ENCODE measurements around the gene ENTPD6.
"Not testable (repeated sequence)": the region's sequence is repeated elsewhere in the genome, so short reads cannot be mapped to it uniquely, and the experiment has no call there.

The ENTPD6 gene

DNA sequence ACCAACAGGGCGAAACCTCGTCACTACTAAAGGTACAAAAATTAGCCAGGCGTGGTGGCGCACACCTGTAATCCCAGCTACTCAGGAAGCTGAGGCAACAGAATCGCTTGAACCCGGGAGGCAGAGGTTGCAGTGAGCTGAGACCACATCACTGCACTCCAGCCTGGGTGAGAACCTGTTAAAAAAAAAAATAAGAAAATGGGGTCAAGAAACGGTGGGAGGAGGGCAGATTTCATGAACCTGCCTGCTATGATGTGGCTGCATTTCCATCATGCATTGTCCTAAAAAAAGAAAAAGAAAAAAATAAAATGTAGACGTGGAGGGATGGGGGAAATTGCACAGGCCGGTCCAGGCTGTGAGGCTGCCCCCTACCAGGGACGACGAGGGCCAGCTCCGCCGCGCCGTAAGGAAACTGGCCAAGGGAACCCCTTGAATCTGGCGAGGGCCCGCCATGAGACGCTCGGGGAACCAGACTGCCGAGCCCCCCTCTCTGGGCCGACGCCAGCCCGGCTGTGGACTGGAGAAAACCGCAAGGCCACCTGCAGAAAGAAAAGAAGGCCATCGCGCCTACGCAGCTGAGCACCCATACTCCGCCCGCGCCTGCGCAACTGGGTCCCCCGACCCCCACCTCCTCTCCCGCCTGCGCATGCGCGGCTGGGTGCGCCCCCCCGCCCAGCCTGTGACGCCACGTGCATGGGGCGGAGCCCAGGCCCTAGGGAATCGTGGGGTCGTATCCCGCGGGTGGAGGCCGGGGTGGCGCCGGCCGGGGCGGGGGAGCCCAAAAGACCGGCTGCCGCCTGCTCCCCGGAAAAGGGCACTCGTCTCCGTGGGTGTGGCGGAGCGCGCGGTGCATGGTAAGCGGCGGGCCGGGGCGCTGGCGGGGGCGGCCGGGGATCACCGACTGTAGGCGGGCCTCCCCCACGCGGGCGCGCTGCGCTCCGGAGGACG is at the start of gene ENTPD6:
ENTPD6 (plus strand) TSS at position 699 of the 948 bp plus-strand sequence. CDS start 10,825 bp downstream, outside the sequence.
- DNase-seq (ENCODE audit: low read depth in 2 of 2), result peak; percentile 88 to 89

DNA sequence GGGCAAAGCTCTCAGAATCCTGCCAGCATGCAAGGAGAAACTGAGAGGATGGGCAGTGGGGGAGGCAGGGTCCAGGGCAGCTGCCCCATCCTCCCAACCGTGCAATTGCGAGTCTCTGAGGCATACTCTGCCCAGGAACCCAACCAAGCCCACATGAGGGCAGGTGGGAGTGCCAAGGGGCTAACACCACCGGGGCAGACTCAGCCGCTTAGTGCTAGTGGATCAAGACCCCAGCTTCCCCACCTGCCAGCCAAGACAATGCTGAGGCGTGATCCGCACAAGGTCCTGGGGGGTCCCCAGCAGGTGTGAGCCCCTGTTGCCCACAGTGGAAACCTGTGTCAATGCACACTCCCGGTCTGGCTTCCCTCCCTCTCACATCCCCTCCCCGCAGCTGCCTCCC is 48.5 kb upstream of the ENTPD6 start:
- DNase-seq (ENCODE audit: low read depth in 2 of 2), result no peak

DNA sequence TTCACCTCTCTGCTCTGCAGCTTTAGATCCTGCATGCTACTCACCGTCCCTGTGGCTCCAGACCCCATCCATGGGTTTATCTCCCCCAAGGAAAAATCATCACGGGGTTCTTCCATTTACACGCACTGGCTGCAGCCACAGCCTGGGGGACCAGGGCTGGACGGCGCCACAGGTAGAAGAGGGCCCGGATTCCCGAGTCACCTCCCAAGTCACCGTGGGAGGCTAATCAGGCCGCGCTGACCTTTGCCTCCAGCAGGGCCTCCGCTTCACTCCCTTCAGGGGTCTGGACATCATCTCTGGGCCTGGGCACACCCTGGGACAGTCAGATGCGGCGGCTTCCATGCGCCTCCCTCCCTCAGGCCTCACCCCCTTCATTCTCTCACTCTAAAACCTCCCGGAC is 47.8 kb upstream of the ENTPD6 start:
- DNase-seq (ENCODE audit: low read depth in 2 of 2), result no peak

DNA sequence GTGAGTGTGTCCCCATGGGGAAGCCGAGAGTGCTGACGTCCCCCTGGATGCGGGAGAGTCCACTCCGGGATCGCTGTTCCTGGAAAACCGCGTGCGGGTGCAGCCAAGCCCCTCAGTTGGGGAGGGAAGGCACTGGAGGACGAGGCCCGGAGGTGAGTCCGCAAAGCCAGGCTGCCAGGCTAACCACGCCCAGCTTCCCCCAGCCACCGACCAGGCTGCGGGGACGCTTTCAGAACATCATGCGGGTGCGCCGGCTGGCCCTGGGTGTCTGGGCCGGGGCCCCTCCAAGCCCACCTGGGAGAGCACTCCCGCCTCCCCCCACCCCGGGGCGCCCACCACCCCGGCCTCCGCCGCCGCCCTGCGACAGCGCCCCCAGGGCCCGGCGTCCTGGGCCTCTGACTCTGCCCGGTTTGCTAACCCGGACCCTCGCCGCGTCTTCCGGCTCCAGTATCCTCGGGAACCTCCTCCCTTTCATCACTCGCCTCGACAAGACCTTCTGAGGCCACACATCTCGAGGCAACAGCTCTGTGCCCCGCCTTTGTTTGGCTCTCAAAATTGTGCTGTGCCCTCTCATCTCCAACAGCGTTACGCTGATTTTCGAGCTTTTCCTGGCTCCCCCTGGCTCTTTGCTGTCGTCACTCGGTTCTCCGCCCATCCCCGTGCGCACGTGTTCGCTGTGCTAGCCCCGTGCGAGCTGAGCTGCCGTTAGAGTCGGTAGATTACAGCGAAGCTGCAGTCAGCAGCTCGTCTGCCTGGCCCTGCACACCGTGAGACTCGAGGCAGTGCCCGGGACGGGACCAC is 47.1 kb upstream of the ENTPD6 start:
- peak; percentile 8 to 25 for DNase-seq (ENCODE audit: low read depth in 2 of 2)

DNA sequence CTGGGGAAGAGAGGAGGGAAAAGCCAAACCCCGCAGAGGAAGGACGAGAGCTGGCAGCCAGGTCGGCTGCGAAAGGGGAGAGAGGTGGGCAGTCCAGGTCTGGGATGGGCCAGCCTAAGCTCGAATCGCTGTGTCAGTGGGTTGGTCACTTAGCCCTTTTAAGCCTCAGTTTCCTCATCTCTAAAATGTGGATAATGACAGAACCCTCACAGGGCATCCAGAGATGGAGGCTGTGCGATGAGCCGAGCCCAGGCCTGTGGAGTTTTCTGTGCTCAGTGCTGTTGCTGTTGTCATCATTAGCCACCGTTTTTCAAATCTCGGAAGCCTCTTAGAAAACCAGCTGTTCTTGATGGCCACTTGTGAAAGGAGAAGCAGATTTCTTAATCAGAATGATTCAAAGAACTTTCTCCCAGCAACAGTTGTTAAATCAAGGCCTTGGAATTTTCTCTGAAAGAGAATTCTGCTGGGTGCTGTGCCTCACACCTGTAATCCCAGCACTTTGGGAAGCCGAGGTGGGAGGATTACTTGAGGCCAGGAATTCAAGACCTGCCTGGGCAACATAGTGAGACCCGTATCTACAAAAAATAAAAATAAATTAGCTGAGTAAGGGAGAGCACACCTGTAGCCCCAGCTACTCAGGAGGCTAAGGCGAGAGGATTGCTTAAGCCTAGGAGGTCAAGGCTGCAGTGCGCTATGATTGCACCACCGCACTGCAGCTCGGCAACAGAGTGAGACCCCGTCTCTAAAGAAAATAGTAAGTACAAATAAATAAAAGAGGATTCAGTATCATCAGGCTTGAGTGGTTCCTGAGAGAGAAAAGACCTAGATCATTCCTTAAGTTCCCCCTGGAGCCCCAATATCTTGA is 46.3 kb upstream of the ENTPD6 start:
- no peak for DNase-seq (ENCODE audit: low read depth in 2 of 2)

DNA sequence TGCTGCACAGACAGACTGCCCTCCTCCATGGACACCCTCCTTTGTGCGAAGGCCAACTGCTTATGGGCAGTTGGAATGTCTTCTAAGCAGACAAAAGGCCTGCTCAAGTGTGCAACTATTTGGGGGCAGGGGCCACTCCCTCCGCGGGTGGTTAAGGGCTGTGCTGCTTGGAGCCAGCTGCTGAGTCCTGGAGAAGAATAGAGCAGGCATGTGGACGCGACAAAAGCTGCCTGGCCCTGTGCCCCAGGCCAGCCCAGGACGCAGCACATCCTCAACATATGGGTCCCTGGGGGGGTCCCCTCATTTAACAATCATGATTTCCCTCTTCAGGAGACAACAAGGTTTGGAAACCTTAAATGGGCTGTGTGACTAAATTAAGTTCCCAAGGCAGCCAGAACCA is 45.5 kb upstream of the ENTPD6 start:
- no peak for DNase-seq (ENCODE audit: low read depth in 2 of 2)

DNA sequence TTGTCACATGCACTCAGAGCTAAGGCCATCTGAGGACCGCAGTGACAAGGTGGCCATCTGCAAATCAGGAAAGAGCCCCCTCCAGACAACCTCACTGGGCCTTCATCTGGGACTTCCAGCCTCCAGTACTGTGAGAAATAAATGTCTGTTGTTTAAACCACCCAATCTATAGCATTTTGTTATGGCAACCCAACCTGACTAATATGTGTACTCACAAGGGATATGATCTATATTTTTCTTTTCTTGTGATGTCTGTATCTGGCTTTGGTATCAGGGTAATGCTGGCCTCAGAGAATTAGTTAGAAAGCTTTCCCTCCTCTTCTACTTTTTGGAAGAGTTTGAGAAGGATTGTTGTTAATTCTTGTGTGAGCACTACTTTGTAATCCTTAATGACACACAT is 37.5 kb upstream of the ENTPD6 start:
- no peak for DNase-seq (ENCODE audit: low read depth in 2 of 2)

DNA sequence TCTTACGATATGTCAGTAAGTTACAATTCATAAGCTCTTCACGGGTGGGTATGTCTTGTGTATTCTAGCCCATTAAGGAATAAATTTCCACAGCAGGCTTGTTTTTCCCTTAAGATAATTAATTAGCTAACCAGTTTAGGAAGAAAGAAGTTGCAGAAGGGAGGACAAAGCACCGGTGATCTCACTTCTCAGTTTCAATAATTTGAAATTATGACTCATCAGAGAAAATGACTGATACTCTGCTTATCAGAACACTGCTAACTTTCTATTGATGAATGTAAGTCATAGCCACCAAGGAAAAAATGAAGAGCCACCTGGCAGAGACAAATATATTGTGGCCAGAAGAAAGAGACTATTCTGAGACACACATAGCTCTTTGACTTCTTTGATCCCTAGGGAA is 35.0 kb upstream of the ENTPD6 start:
- no peak for DNase-seq (ENCODE audit: low read depth in 2 of 2)

DNA sequence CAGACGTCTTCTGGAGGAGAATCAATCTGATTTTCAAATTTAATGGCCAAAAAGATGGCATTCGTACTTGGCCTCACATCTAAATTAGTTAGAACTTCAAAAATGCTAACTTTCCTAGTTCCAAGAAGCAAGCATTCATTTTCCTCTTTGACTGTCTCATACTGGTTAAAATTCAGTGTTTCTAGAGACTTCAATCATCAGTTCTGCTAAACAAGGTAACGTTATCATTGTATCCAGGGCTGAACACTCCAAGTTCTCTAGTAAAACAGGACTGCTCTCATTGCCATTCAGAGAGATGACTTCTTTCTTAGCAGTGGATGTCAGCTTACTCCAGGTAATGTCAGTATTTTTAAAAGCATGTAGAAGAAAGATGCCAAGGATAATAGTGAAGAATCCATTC is 34.6 kb upstream of the ENTPD6 start:
- no peak for DNase-seq (ENCODE audit: low read depth in 2 of 2)

DNA sequence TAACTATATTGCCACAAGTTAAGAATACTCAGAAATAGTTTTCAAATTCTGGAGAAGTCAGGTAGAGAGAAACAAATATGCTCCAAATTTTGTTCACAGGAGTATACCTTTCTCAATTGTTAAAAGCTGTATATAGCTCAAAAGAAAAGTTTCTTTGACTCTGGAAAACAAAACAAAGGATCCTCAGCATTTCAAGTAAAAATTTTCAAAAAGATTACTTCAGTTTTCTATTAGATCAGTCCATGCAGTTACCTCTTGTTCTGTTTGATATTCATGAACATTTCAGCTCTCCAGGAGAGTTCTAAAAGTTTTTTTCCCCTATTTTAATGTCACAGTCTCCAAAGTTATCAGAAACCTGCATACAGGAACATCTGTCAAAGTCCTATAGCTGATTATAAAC is 30.4 kb upstream of the ENTPD6 start:
- no peak for DNase-seq (ENCODE audit: low read depth in 2 of 2)

DNA sequence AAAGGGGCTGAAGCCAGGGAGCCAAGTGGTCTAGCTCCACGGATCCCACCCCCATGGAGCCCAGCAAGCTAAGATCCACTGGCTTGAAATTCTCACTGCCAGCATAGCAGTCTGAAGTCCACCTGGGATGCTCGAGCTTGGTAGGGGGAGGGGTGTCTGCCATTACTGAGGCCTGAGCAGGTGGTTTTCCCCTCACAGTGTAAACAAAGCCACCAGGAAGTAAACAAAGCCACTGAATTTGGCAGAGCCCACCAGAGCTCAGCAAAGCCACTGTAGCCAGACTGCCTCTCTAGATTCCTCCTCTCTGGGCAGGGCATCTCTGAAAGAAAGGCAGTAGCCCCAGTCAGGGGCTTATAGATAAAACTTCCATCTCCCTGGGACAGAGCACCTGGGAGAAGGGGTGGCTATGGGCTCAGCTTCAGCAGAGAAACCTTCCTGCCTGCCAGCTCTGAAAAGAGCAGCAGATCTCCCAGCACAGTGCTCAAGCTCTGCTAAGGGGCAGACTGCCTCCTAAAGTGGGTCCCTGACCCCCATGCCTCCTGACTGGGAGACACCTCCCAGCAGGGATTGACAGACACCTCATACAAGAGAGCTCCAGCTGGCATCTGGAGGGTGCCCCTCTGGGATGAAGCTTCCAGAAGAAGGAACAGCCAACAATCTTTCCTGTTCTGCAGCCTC is 29.3 kb upstream of the ENTPD6 start:
- DNase-seq (ENCODE audit: low read depth in 2 of 2), result not testable (repeated sequence)

DNA sequence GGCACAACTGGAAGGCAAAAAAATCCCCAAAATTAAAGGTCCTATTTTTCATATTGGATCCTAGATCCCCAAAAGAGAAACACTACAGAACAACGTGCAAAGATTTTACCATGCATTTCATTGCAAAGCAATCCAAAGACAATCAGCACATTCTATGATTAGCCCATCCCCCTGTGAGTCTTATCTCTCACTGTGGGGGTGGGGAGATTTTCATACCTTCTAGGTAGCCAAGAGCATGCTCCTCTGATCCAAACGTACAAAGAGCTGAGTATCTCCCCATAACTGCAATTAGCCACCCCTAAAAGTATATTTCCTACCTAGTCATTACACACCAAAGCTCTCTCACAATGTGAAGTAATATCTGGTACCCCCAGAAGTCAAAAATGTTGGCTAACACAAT is 22.2 kb upstream of the ENTPD6 start:
- DNase-seq (ENCODE audit: low read depth in 2 of 2), result no peak

DNA sequence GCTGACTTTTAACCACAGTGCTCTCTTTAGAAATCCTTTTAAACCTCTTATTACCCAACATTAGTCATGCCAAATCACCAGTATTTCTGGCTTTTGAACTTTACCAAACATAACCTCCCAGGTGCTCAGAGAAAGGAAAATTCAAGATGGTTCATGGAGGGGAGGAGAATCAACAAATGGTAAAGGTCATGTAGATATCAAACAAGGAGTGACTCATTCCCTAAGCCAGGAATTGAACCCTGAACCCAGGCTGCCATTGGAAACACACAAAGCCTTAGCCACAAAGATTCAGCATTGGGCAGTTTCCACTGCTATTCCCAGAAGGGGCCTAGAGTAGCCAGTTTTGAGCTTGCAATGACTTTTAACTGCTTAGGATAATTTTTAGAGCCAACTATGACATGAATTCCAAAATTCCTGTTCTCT is 21.6 kb upstream of the ENTPD6 start:
- no peak for DNase-seq (ENCODE audit: low read depth in 2 of 2)

DNA sequence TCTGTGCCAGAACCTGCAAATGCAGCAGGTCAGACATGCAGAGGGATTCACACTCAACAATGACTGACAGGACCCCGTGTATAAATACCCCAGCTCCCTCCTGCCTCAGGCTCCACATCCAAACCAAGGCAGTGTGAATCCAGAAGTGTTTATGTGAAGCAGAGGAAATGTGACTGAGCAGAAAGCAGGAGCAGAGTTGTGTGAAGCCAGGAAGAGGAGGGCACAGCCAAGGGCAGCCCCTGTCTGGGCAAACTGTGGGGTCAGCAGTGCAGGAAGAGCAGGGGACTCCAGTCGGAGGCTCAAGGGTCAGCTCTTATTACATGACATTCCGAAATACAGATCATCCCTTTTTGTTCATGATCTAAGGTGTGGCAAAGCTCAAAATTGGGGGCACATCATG is 19.3 kb upstream of the ENTPD6 start:
- DNase-seq (ENCODE audit: low read depth in 2 of 2), result no peak

DNA sequence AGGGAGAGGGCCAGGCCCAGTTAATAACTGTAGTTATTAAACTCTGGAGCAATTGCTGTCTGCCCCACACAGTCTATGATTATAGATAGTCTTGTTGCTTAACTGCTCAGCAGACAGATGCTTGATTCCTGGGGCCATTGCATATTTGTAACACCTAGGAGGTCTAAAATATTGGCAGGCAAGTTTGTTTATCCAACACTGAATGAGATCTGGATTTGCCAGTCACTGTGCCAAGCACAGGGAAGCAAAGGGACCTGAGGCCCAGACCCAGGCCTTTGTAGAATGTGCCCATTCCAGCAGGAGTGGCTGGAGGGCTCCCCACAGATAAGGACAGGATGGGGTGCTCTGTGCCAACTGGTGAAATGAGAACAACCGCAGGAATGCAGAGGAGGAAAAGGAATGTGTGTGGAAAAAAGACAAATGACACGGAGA is 17.6 kb upstream of the ENTPD6 start:
- DNase-seq (ENCODE audit: low read depth in 2 of 2), result no peak

DNA sequence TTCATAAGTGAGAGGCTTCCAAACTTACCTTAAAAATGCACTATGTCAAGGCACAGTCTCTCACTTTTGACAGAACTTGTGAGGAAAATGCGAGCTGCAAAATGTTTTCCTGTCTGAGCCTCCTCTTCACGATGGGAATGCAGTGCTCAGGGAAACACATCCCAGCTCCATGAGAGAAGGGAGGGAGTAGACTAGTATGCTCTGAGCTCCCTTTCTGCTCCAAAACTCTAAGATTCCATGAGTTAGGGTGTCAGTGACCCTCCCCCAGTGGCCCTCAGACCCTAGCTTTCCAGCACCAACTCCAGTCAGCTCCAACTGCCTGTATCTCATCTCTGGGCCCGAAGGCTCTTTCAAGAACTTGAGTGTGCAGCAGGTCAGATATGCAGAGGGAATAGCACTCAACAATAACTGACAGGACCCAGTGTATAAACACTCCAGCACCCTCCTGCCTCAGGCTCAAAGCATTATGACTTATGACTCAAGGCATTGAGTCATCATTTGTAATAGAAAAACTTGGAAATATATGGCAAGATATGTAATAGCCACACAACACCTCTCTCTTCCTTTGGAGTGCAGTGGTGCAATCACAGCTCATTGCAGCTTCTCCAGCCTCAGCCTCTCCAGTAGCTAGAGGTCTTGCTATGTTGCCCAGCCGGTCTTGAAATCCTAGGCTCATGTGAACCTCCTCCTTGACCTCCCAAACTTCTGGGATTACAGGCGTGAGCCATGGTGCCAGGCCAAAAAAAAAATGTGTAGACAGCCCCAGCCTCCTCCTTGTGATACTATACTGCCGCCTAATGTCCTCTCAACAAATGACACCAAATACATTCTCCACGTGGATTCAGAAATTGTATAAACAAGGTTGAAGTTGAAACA is 16.7 kb upstream of the ENTPD6 start:
- no peak for DNase-seq (ENCODE audit: low read depth in 2 of 2)

DNA sequence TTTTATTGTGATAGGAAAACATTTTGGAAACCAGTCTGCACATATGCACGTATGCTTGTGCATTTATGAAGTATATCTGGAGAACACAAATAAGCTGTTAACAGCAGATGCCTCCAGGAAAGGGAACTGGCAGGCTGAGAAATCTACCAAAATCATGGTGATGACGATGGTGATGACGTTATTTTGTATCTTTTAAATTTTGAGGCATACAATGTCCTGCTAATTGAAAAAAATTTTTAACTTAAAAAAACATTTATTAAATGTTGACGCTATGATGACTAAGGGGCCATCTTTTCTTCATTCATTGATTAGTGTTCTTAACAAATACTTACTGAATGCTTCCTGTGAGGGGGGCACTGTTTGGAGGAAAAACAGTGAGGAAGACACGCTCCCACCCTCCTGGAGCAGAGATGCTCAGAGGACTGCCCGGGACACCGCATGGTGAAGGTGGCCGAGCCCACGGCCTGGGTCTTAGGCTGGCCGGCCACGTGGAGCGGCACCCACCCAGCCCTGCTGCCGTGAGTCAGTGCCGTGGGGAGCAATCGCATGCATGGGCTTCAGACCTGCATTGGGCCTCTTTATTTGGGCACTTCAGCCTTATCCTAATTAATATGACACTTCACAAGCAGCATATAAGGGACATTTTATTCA is 15.9 kb upstream of the ENTPD6 start:
- DNase-seq (ENCODE audit: low read depth in 2 of 2), result no peak

DNA sequence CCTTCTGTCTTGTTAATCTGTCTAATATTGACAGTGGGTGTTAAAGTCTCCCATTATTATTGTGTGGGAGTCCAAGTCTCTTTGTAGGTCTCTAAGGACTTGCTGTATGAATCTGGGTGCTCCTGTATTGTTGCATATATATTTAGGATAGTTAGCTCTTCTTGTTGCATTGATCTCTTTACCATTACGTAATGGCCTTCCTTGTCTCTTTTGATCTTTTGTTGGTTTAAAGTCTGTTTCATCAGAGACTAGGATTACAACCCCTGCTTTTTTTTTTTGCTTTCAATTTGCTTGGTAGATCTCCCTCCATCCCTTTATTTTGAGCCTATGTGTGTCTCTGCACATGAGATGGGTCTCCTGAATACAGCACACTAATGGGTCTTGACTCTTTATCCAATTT is 11.1 kb upstream of the ENTPD6 start:
- DNase-seq (ENCODE audit: low read depth in 2 of 2), result not testable (repeated sequence)

DNA sequence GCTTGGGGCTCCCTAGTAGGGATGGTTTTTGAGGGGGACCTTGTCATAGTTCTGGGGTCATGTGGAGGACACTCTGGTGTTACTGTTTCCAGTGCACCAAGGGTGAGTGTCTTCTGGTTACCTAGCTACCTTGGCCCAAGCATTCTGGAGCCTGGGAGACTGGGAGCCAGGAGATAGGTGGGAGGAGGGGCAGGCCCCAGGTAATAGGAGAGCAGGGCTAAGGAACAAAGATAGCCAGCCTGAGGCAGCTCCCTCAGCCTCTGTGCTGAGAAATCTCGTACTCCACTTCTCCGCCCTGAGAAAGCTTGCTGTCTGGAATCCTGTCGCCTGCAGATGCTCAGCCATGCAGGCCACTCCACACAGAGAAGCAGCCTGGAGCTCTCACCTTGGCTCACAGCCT is 8.3 kb upstream of the ENTPD6 start:
- no peak for DNase-seq (ENCODE audit: low read depth in 2 of 2)

DNA sequence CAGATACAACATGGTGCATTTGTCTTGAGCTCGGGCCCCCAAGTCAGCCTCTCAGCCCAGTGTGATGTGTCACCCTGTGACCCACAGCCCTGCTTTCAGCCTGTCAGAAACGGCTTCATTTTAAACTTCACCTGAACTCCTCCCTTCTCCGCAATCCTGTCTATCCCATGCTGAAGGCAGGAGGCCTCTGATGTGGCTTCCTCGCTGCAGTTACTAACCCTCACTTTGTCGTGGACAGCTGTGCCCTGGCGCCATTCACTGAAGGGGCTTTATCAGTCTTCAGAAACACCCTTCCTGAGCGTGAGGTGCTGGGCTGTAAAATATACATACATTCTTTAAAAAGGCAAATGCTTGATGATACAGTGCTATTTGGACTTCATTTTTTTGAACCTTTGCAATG is 7.9 kb upstream of the ENTPD6 start:
- no peak for DNase-seq (ENCODE audit: low read depth in 2 of 2)
